Erythroblast (primary cell): ENCODE measurements around the gene ITPKA.

Experiments
- GATA1 ChIP-seq: IDR thresholded peaks from 2 replicates; pipeline ENCODE4 v1.6.1; 2011; ENCODE audit warnings: low read depth, mild to moderate bottlenecking, control low read depth, low read length, moderate library complexity
- POLR2A ChIP-seq: IDR thresholded peaks from 2 replicates; pipeline ENCODE4 v1.6.1; 2011; ENCODE audit warnings: mild to moderate bottlenecking, low read length

DNA sequence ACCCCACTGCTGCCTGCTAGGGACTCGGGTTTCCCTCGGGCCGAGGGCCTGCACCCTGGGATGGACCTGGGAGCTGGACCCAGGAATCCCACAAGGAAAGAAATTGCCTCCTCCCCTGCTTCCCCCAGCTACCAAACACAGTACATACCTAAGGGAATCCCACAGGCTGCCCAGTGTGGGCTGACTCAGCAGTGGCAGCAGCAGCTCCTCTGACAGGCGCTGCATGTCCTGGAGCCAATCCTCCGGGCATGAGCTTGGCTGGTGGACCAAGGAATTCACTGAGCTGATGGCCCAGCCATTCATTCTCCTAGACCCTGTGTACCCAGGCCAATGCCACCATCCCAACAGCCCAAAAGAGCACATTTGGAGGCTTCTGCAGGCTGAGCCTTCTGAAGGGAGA lies 29.4 kb downstream of the ITPKA start:
- TF ChIP-seq POLR2A (no peak), GATA1 (no peak)
